CD4-positive, alpha-beta T cell treated with Interleukin-21 for 1 hour (primary cell): ENCODE measurements around the gene DPF3.
"Not testable (repeated sequence)": the region's sequence is repeated elsewhere in the genome, so short reads cannot be mapped to it uniquely, and the experiment has no call there.

Experiments used
- DNase-seq: peaks from one replicate; pipeline ENCODE4 v3.0.0-alpha.2; 2020

DPF3 gene

DNA sequence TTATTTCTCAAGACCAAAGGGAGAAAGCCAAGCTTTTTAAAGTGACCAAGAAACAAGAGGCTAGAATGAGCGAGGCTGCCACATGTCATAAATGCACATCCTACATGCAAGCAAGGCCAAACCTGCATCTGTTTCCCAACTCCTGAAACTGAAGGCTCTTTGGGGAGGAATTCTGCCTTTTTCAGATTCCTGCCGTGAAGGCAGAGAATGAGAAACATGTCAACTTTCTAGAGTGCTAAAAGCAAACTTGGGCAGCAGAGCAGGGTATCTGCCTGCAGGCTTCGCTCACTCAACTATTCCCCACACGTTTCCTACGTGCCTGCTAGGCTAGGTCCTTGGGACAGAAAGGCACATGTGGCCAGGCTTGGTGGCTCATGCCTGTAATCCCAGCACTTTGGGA, 15.2 kb downstream of the DPF3 start:
- no peak for DNase-seq

DNA sequence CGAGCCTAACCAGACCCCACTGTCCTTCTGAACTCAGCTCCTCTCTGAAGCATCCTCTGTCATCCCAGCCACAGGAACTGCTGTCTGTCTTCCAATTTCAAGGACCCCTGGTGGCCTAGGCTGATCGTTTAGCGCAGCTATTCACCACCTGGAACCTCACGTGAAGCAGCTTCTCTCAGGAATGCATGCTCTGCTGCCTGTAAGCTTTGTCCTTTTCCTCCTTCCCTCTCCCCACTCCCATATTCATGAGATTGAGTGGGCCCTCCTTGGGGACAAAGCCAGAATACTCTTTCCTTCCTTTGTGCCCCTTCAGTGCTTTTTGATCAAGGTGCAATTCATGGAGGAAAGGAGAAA, 17.2 kb downstream of the DPF3 start:
- no peak for DNase-seq

DNA sequence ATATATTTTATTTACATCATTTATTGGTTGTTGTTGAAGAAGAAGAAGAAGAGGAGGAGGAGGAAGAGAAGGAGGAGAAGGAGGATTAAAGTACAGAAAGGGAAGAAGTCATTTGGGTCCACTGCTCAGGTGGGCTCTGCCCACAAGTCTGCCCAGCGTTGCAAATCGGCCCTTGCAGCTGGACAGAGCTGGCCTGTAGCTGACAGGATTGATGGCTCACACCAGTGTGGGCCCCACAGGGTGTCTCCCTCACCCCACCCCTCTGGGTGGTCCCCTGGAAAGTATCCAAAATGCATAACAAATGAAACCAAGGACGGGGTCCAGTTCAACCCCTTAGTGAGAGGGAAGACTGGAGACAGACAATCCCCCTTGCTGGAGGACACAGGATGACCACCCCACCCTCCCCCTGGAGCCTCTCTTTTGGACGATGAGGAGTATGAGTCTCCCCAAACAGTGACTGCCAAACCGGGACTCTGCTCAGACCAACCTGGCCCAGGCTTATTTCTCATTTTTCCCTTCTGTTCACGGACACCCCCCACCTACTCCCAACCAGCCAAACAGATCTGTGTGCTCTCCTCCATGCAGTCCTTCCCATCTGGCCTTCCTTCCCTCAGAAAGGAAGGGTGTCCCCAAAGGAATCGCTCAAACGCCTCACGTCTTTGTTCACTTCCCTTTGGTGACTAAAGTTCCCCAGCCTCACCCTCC, 17.7 kb downstream of the DPF3 start:
- no peak for DNase-seq

- DNase-seq: not testable (repeated sequence)
Observed at GRCh38 chr14:72870878-72871277, 23.0 kb downstream of the DPF3 start.

GRCh38 chr14:72869407-72870329, 24.2 kb downstream of the DPF3 start:
- no peak for DNase-seq

GRCh38 chr14:72868500-72868899, 25.4 kb downstream of the DPF3 start:
- no peak for DNase-seq

DNA sequence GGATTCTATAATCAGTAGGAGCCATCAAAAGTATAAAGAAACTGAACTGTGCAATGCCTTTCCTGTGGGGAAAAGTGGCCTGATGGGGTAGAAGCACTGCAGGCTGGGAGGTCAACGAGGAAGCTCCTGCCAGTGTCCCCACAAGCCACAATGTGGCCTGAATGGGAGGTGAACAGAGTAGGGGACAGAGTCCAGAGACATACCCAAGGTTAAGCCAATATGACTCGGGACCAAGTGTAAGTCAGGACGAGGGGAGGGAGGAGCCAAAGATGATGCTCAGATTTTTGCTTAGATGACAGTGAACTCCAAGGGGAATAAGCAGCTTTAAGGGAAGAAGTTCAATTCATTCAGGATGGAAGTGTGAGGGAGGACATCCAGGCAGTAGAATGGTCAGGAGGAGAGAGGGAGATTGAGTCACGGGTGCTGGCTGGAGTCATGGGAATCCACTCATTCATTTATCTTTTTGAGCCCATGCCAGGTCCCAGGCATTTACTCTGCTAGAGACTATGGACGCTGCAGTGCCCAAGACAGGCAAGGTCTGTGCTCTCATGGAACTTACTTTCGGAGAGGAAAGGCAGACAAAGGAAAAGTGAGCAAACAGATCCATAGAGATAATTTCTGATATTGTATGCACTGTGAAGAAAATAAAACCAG, 29.1 kb downstream of the DPF3 start:
- no peak for DNase-seq

DNA sequence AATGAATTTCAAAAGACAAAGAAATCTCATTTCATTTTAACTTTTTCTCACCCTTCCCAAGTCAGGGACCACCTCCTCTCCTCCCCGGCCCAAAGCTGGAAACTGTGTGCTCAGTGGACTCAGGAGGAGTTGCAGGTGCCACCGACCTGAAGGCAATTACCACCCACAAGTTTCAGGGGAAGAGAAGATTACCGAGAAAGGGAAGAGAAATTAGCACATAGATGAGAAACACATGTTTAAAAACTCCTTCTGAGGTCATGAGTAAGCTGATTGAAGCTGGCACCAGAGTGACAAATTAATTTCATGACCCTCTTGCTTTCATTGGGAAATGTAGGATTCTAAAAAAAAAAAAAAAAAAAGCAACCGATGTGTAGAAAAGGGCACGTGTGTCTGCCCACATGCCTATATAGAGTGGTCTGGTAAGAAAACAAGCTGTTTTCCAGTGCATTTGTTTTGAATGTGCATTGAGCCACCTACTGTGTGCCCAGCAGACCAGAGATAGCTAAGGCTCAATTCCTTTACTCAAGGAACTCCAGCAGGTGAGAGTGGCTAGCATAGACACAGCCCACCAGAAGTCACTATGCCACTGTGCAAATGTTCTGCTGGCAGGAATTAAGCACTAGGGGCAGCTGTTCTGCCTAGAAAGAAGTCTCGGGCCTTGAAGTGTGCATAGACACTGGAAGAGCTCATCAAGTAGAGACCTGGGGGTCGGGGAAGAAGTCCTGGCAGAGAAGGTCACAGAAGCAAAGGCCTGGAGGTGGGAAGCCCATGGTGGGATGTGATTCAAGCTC, 30.5 kb downstream of the DPF3 start:
- DNase-seq: no peak

- DNase-seq: no peak
Observed at GRCh38 chr14:72856530-72857266, 37.2 kb downstream of the DPF3 start.

DNA sequence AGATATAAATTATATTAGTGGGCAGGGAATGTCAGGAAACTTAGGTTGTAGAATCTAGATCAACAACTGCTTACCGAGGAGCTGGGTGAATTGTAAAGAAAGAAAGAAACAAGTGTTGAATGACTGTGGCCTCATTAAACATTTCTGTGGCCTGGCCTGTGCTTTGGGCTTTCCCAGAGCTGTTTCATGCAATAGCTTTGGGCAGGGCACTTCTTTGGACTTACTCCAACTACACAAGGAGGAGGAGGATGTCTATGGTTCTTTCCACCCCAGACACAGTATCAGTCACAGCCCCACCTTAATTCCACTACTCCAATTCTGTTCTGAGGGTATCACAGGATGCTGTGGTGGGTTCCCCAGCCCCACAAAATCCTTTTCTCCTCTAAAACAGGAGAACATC, 38.0 kb downstream of the DPF3 start:
- DNase-seq: no peak

GRCh38 chr14:72852194-72852593, 41.7 kb downstream of the DPF3 start:
- DNase-seq: no peak

- DNase-seq: no peak
Observed at GRCh38 chr14:72851635-72852034, 42.3 kb downstream of the DPF3 start.

GRCh38 chr14:72850360-72850759, 43.5 kb downstream of the DPF3 start:
- no peak for DNase-seq

- DNase-seq: no peak
Observed at GRCh38 chr14:72849222-72849621, 44.7 kb downstream of the DPF3 start.

DNA sequence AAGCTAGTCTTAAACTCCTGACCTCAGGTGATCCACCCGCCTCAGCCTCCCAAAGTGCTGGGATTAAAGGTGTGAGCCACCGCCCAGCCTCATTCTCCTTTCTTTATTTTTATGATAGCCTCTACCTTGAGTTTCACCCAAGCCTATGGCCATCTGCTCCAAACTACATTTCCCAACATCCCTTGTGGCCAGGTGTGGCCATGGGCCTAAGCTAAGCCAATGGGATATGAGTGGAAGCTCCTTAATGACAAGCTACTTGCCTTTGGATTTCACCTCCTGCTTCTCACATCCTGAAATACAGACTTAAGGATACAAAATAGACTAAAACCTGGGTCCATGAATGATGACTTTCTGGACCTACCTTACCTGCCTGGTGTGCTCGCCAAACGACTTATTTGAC, 46.2 kb downstream of the DPF3 start:
- no peak for DNase-seq

GRCh38 chr14:72845683-72846082, 48.2 kb downstream of the DPF3 start:
- DNase-seq: no peak

- no peak for DNase-seq
Observed at GRCh38 chr14:72845196-72845595, 48.7 kb downstream of the DPF3 start.

DNA sequence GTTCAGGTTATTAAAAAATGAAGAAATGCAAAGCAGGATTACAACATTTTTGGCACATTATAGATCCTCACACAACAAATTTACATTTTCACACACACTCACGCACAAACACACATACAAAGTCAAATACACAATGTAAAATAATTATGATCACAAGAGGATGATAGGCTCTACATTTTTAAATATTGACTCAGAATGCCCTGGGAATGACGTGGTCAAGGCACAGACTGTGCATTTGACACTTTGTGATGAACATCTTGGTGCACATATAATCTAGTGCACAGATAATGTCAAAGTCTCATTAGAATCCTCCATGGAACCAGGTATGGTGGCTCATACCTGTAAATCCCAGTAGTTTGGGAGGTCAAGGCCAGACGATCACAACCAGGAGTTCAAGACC, 49.4 kb downstream of the DPF3 start:
- no peak for DNase-seq

- DNase-seq: no peak
Observed at GRCh38 chr14:72839753-72840607, 53.9 kb downstream of the DPF3 start.

DNA sequence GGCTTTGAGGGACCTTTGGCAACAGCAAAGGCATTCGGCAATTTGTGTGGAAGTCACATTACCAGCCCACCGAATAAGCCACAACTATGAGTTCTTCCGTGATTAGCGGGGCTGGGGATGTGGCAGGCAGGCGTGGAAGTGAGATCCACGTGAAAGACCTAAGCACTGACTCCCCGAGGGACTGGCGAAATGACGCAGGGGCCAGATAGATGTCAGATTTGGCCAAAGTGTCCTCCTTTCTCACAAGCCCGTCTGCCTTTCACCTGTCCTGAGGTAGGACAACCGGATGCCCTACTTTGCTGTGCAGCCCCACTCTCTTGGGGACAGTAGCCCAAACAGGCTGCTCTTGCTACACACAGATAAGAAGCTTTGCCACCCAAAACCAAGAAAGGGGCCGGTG, 54.5 kb downstream of the DPF3 start:
- DNase-seq: no peak

GRCh38 chr14:72836085-72836484, 57.8 kb downstream of the DPF3 start:
- DNase-seq: no peak
